Measurements from ENCODE around the gene RAB28. TPM values are rescaled to one million over a fixed set of nuclear protein-coding genes. Genes with fewer than 3 reads are reported as not detected.

The RAB28 gene
- total and polyA plus RNA-seq, 2 of the 8 experiments (the other 6 are each of a cell fraction or from before 2014, with no cell fraction given), result 16.0 to 18.7 TPM

- TF ChIP-seq CREB1 (IDR thresholded peaks at IDR 0.05), result no peak
- no peak for TF ChIP-seq TEAD4 (IDR thresholded peaks at IDR 0.05; ENCODE audit: low read depth, low read length)
These were observed 29.4 kb downstream of the RAB28 start (continued) for GRCh38 chr4:13454786-13455185.

Measured in H1 (cell line).